Adipocyte (in vitro differentiated cells): Measurements from ENCODE around the gene NOX4.
"Not testable (repeated sequence)": the region's sequence is repeated elsewhere in the genome, so short reads cannot be mapped to it uniquely, and the experiment has no call there.

Source experiments
- DNase-seq: peaks from one replicate; pipeline ENCODE4 v3.0.0-alpha.2; 2015; ENCODE audit warnings: low read depth
- H3K27me3 ChIP-seq: replicated peaks from 2 replicates; pipeline ENCODE4 v1.7.0; 2013; ENCODE audit warnings: mild to moderate bottlenecking, low read length, moderate library complexity; ENCODE audit not compliant: control insufficient read depth, insufficient read depth
- H3K36me3 ChIP-seq: 2 replicates; pipeline ENCODE4 v1.7.0; 2013; ENCODE audit warnings: low read length, mild to moderate bottlenecking, moderate library complexity; ENCODE audit not compliant: control insufficient read depth, insufficient read depth, severe bottlenecking
- H3K4me1 ChIP-seq: 2 replicates; pipeline ENCODE4 v1.7.0; 2013; ENCODE audit warnings: mild to moderate bottlenecking, low read length, moderate library complexity; ENCODE audit not compliant: control insufficient read depth, insufficient read depth
- H3K4me3 ChIP-seq: 2 replicates; pipeline ENCODE4 v1.7.0; 2013; ENCODE audit warnings: mild to moderate bottlenecking, low read length, moderate library complexity
- H3K9ac ChIP-seq: 2 replicates; pipeline ENCODE4 v1.7.0; 2013; ENCODE audit warnings: mild to moderate bottlenecking, low read length, moderate library complexity
- H3K9me3 ChIP-seq: 2 replicates; pipeline ENCODE4 v1.7.0; 2013; ENCODE audit warnings: mild to moderate bottlenecking, low read length, moderate library complexity; ENCODE audit not compliant: control insufficient read depth

The NOX4 gene

DNA sequence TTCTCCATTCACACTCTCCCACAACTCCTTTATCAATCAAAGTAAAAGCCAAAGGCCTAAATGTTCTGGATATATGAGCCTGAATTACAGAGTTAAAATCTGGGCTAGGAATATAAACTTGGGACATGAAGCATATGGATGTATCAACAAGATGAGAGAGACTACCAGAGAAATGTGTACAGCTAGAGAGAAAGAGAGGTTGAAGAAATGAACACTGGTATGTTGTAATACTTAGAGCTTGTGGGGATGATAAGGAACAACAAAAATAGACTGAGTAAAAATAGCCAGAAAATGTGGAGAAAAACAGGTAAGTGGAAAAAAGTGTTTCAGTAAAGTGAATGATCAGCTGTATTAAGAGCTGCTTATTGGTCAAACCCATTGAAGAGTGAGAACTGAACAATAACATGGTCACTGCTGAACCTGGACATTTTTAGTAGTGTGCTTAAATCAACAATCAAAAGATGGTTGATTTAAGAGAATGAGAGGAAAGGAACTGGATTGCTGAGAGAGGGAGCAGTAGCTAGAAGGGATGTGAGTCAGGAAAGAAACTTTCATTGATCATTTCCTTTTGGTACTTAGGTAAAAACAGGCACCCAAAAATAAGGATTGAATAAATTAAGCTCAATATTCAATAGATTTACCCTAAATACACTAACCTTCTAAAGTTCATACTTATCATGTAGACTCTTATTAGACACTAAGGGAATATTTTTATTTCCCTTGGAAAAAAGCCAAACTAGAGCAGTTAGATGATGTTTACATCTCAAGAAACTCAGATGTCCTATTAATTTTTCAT is 111.0 kb downstream of the NOX4 start:
- DNase-seq, result peak; percentile 51
- not testable (repeated sequence) for H3K36me3 ChIP-seq, H3K9me3 ChIP-seq, H3K27me3 ChIP-seq
- Histone ChIP-seq H3K4me3 (peak overlapping the region; percentile 33), H3K4me1 (peaks cover 18% of the 10 kb centered on the region), H3K9ac (peak overlapping the region; percentile 37)

GRCh38 chr11:89378986-89379385 is 112.2 kb downstream of the NOX4 start:
- H3K4me3 ChIP-seq, H3K27me3 ChIP-seq, H3K36me3 ChIP-seq, DNase-seq, H3K9me3 ChIP-seq, H3K9ac ChIP-seq: not testable (repeated sequence)
- peaks cover 18% of the 10 kb centered on the region for H3K4me1 ChIP-seq

GRCh38 chr11:89369356-89369755 is 121.8 kb downstream of the NOX4 start:
- DNase-seq, H3K9ac ChIP-seq, H3K27me3 ChIP-seq, H3K4me3 ChIP-seq, H3K36me3 ChIP-seq, H3K9me3 ChIP-seq: not testable (repeated sequence)
- H3K4me1 ChIP-seq, result peaks cover 12% of the 10 kb centered on the region

GRCh38 chr11:89364856-89365255 is 126.3 kb downstream of the NOX4 start:
- not testable (repeated sequence) for H3K36me3 ChIP-seq, H3K9me3 ChIP-seq, H3K4me3 ChIP-seq, DNase-seq, H3K27me3 ChIP-seq, H3K9ac ChIP-seq
- H3K4me1 ChIP-seq, result peaks cover 12% of the 10 kb centered on the region

DNA sequence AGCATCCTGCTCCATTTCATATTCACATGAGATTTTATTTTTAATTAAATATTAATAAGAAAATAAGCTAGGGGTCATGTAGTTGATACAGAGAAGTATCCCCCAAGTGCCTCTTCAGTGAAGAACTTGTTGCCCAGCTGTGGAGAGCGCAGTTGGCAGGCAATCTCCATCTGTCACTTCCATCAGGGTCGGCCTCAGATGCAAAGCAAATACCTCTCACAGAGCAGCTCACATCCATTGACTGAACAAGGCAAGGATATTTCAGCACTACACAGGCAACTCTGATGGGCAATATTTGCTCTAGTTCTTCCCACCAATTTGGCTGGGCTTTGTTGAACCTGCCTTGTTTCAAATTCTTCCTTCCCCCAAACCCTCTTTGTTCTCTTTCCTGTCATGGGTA is 129.4 kb downstream of the NOX4 start:
- H3K36me3 ChIP-seq, result no peaks in the 10 kb centered on the region
- H3K9me3 ChIP-seq, result no peaks in the 10 kb centered on the region
- no peaks in the 10 kb centered on the region for H3K27me3 ChIP-seq
- H3K4me3 ChIP-seq, result no peak overlapping the region
- no peak overlapping the region for H3K9ac ChIP-seq
- peaks cover 6% of the 10 kb centered on the region for H3K4me1 ChIP-seq
- DNase-seq, result no peak

GRCh38 chr11:89359208-89359607 is 132.0 kb downstream of the NOX4 start:
- not testable (repeated sequence) for H3K4me3 ChIP-seq, H3K4me1 ChIP-seq, H3K9ac ChIP-seq, DNase-seq, H3K9me3 ChIP-seq, H3K36me3 ChIP-seq, H3K27me3 ChIP-seq

- no peak for DNase-seq
- H3K36me3 ChIP-seq, result no peaks in the 10 kb centered on the region
Measured at GRCh38 chr11:89358761-89359160, 132.4 kb downstream of the NOX4 start.

DNA sequence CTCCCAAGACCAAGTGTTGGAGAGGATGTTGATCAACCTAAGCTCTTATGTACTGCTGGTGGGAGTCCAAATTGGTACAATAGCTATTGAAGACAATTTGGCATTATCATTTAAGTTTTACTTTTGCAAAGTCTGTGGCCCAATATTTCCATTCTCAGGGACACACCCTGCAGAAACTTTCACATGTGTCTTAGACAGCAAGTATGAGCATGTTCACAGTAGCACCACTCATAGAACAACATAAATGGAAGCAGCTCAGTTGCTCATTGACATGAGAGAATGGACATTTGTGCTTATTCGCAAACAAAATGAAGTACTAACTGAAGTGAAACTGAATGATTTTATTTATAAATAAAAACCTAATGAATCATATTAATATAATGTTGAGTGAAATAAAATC is 135.5 kb downstream of the NOX4 start:
- H3K36me3 ChIP-seq, result no peaks in the 10 kb centered on the region
- DNase-seq, result no peak
- no peaks in the 10 kb centered on the region for H3K9me3 ChIP-seq
- H3K27me3 ChIP-seq, result no peaks in the 10 kb centered on the region
- H3K9ac ChIP-seq, result no peak overlapping the region
- H3K4me3 ChIP-seq, result no peak overlapping the region
- no peaks in the 10 kb centered on the region for H3K4me1 ChIP-seq

More at GRCh38 chr11:89358761-89359160, 132.4 kb downstream of the NOX4 start:
- Histone ChIP-seq H3K27me3 (no peaks in the 10 kb centered on the region), H3K4me3 (no peak overlapping the region), H3K9ac (no peak overlapping the region), H3K4me1 (no peaks in the 10 kb centered on the region), H3K9me3 (no peaks in the 10 kb centered on the region)

DNA sequence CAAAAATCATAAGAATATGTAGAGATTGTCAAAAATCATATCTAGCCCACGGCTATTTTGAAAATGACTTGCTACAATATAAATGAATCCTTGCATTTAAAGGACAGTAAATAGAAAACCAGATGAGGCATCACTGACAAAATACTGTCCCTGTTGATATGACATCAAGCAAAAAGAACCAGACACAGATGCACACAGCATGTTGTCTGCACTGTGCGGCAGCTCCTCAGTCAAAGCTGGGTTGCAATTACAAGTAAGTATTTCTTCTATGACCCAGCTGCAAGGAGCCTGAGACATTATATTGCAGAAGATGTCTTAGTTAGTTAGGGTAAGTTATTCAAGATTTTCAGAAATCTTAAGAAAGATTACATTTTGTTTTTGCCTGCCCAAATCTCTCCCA is 136.7 kb downstream of the NOX4 start:
- H3K9me3 ChIP-seq, H3K9ac ChIP-seq, H3K4me1 ChIP-seq, H3K27me3 ChIP-seq, DNase-seq, H3K4me3 ChIP-seq, H3K36me3 ChIP-seq: not testable (repeated sequence)

DNA sequence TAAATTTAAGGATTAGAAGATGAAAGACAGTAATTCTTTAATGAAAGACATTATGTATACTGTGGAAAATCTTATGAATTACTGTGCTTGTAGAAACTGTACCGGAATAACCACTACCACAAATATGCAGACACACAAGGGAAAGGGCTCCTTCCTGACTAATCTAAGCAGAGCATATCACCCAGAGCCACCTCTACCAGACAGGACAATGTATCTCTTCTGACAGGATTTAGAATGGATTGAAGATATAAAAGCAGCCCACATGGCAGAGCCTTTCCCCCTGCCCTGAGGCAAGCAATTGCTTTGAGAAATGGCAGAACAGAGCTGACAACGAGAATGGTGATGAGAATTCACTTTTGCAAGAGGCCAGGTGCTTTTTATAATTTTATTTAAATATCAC is 144.1 kb downstream of the NOX4 start:
- no peak overlapping the region for H3K4me3 ChIP-seq

GRCh38 chr11:89346601-89347000 is 144.6 kb downstream of the NOX4 start:
- no peak for DNase-seq
- Histone ChIP-seq H3K27me3 (no peaks in the 10 kb centered on the region), H3K4me3 (no peak overlapping the region)

More for the DNA sequence above, 144.1 kb downstream of the NOX4 start:
- Histone ChIP-seq H3K9ac (no peak overlapping the region), H3K4me1 (peaks cover 17% of the 10 kb centered on the region), H3K36me3 (no peaks in the 10 kb centered on the region), H3K27me3 (no peaks in the 10 kb centered on the region), H3K9me3 (no peaks in the 10 kb centered on the region)
- no peak for DNase-seq

More at GRCh38 chr11:89346601-89347000, 144.6 kb downstream of the NOX4 start:
- H3K9me3 ChIP-seq, result no peaks in the 10 kb centered on the region
- no peak overlapping the region for H3K9ac ChIP-seq
- no peaks in the 10 kb centered on the region for H3K36me3 ChIP-seq
- H3K4me1 ChIP-seq, result peaks cover 19% of the 10 kb centered on the region
